HG03571 (cell line): Measurements from ENCODE around the gene ENTR1.

ENCODE experiments used
- ATAC-seq: cut with Tn5 transposase; IDR thresholded peaks from one replicate; pipeline ENCODE4 v1.9.1; 2021; ENCODE audit not compliant: unreplicated experiment

Gene ENTR1, protein sequence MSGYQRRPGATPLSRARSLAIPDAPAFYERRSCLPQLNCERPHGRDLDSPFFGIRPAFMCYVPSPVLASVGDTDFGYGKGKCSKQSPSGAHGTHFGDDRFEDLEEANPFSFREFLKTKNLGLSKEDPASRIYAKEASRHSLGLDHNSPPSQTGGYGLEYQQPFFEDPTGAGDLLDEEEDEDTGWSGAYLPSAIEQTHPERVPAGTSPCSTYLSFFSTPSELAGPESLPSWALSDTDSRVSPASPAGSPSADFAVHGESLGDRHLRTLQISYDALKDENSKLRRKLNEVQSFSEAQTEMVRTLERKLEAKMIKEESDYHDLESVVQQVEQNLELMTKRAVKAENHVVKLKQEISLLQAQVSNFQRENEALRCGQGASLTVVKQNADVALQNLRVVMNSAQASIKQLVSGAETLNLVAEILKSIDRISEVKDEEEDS

DNA sequence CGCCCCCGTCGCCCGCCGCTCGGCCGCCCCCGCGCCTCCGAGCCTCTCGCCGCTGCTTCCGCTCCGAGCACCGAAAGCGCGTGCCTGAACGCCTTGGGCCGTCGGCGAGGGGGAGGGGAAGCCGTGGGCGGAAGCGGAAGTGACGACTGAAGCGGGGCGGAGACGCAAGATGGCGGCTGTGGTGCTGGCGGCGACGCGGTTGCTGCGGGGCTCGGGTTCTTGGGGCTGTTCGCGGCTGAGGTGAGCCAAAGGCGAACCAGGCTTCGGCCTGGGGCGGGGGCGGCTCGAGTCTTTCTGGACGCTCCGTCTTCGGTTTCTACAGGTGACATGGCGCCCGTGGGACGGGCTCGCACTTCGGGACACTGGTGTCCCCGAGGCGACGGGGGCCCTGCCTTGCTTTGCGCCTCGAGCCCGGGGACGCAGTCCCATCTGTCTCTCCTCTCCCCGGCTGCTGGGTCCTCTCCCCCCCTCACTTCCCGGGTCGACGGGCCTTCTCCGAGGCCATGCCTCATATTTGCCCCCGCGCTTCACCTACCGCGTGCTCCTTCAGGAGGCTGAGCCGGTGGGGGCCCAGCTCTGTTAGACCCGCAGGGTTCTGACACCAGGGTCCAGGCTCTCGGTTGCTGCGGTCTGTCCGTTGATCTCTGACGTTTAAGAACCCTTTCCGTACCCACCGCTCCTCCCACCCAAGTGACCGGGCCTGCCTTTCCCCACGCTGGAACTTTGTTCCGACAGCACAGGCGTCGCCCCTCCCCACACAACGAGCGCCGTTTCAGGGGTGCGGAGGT is at the start of gene ENTR1, which contains the start of gene PMPCA:
Gene ENTR1 (minus strand): TSS at position 115 of the 788 bp plus-strand sequence. CDS start 217 bp downstream, outside the sequence.
Gene PMPCA (plus strand): TSS at position 159 of the 788 bp plus-strand sequence. CDS start 11 bp downstream, at position 170.
- peak; percentile 81 for ATAC-seq

DNA sequence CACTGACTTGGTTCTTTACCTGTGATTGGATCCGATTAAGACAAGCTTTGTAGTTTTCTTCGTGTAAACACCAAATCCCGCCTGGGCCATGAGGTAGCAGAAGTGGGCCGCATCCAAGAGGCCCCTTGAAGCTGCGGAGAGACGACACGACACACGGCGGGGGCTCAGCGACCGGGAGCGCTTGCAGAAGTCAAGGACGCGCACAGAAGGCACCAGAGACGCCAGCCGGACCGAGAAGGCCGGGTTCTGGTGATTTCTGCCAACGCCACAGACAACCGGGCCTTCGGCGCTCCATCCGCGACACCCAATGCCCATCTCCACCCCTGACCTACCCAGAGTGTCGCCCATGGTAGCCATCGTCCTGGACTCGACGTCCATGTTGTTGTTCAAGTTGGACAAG is 49.0 kb upstream of the ENTR1 start:
- no peak for ATAC-seq

- ATAC-seq = no peak
Observed at GRCh38 chr9:136457326-136457725, 46.9 kb upstream of the ENTR1 start.

- no peak for ATAC-seq
Observed at GRCh38 chr9:136456258-136456657, 45.8 kb upstream of the ENTR1 start.

GRCh38 chr9:136455043-136456002 is 44.9 kb upstream of the ENTR1 start:
- no peak for ATAC-seq

DNA sequence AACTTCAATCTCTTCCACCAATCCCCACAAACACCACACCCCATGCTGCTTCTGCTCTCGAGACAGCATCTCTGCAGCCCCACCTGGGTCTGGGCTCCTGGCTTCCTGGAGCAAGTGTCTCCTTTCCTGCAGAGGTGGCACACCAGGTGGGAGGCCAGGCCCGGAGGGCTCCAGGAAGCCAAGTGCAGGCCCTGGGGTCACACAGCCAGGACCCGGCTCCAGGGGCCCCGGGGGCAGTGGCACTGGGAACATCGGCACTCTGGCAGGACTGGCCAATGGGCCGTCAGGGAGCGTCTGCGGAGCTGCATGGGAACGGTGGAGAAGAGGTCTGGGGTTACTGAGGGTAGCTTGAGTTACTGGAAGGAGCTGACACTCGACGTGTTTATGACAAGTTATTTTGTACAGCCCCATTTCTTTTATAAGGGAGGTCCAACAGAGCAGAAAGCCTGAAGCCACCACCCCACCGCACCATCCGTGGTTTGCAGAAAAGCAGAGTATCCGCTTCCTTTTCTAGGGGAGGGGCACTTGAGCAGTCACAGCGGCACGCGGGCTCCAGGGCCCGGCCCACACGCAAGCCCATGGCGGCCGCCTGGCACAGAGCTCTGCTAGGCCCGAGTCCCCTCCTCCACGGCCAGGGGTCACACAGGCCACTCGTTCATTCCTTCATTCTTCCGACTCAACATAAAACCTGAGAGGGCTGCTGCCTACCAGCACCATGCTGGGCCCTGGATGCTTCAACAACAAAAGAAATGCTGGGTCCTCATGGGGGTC is 43.8 kb upstream of the ENTR1 start:
- no peak for ATAC-seq

GRCh38 chr9:136453326-136453725 is 42.9 kb upstream of the ENTR1 start:
- no peak for ATAC-seq

DNA sequence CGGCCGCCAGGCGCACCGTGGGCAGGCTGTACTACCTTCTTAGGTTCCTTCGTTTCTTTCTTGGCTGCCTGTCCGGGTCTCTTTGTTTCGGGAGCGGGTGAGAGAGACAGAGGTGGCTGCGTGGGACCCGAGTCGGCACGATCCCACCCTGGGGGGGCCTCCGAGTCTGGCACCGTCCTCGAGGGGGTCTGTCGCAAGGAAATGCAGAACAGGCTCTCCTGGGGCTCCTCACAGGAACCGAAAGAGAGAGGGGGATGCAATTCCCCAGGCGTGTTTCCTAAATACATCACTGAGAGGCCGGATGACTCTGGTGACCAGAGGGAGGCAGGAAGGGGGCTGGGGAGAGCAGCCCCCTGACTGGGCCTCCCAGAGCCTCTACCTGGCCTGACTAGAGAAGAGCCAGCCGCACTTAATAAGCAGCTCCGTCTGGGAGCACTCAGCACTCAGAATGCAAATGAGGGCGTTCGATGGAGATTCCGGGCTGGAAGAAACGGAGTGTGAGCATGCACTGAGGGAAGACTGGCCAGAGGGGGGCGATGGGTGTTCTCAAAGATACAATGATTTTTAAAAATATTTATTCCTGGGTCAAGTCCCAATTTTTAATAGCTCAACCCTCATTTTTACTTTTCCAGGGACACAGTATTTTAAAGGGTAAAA is 40.9 kb upstream of the ENTR1 start:
- no peak for ATAC-seq

DNA sequence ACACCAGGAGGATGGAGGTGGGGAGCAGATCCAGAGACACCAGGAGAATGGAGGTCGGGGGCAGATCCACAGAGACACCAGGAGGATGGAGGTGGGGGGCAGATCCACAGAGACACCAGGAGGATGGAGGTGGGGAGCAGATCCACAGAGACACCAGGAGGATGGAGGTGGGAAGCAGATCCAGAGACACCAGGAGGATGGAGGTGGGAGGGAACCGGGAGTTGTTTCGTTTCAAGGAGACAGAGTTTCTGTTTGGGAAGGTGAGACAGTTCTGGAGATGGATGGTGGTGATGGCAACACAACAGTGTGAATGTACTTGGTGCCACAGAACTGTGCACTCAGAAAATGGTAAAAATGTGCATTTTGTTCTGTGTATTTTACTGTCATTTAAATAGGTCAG is 38.2 kb upstream of the ENTR1 start:
- ATAC-seq = no peak

- no peak for ATAC-seq
Observed at GRCh38 chr9:136447173-136447778, 36.9 kb upstream of the ENTR1 start.

DNA sequence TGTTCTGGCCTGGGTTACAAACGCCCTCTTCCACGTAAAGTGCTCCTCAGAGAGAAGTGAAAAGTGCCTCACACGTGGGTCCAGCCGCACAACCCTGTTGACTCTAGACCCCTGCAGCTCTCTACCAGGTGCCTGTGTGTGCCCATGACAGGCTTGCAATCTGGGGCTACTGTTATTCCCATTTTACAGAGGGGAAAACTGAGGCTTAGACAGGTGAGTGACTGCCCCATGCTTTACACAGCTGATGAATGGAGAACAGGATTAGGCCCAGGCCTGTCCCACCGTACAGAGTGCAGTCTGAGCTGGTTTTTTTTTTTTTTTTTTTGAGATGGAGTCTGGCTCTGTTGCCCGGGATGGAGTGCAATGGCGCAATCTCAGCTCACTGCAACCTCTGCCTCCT is 35.4 kb upstream of the ENTR1 start:
- ATAC-seq = no peak

GRCh38 chr9:136444102-136444501 is 33.7 kb upstream of the ENTR1 start:
- no peak for ATAC-seq

DNA sequence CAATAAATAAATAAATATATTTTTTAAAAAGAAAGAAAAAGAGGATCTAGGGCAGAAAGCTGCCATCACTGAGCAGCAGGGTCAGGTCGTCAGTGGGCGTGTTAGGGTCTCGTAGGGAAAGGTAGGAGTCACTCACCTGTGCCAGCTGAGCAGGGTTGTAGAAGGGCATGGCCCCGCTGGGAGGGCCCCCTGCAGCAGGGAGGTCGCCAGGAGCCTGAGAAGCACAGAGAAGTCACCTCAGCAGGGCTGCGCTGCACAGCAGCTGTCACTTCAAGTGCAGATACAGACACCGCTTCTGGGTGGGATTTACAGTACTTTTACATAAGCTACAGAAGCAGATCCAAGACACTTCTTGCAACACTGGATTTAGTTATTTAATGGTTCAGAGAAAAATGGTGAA is 33.3 kb upstream of the ENTR1 start:
- ATAC-seq = no peak

DNA sequence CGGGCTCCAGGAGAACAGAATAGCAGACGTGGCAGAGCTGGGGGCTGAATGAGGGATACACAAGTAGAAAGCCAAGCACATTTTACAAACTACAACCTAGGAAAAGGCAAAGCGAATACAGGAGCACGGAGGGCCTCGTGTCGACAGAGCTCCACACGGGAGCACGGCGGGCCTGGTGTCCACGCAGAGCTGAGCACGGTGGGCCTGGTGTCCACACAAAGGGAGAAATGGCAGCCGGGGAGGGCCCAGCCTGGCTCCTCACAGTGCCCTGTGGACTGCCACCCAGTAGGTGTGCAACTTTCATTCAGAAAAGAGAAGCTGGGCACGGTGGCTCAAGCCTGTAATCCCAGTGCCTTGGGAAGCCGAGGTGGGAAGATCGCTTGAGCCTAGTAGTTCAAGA is 32.7 kb upstream of the ENTR1 start:
- no peak for ATAC-seq

DNA sequence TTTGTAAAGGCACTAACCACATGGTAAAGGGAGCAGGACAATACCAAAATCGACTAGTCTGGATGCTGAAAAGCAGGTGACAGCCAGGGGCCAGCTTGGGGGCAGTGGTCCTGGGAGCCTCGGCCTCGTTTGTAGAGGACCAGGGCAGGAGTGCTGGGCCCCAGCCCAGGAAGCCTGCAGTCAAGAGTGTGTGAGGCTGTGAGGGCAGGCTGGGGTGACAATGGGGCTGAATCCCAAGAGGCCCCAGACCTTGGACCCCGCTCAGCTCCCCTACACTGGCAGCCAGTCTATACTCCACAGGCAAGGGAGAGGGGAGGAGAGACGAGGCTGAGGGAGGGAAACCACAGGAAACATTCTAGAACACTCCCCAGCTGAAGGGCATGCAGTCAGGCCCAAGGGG is 31.9 kb upstream of the ENTR1 start:
- ATAC-seq = no peak

GRCh38 chr9:136441681-136442245 is 31.3 kb upstream of the ENTR1 start:
- ATAC-seq = no peak

- no peak for ATAC-seq
Observed at GRCh38 chr9:136441191-136441680, 30.8 kb upstream of the ENTR1 start.

GRCh38 chr9:136439481-136440408 is 29.3 kb upstream of the ENTR1 start, which contains the start of gene INPP5E:
Gene INPP5E (minus strand): TSS chr9:136439845. CDS start chr9:136439419, 426 bp downstream.
- ATAC-seq = peak; percentile 63
